Measurements from ENCODE around the gene LSAMP. TPM values are rescaled to one million over a fixed set of nuclear protein-coding genes. Genes with fewer than 3 reads are reported as not detected.

Gene LSAMP
- total RNA-seq, 3 donors from 2014 or later, result 0.78 to 39.8 (median 1.9) TPM

- ATAC-seq, result no peak
- DNase-seq, result no peak
- no peak overlapping the region for H3K4me3 ChIP-seq
- no peaks in the 10 kb centered on the region for H3K9me3 ChIP-seq
- intact Hi-C loops (cut with DNase I, micrococcal nuclease), result no loop called here
- no peaks in the 10 kb centered on the region for H3K36me3 ChIP-seq (ENCODE audit: low read depth)
- TF ChIP-seq CTCF (IDR thresholded peaks at IDR 0.05), result no peak
- no peaks in the 10 kb centered on the region for H3K4me1 ChIP-seq (ENCODE audit: low read depth)
Measured at GRCh38 chr3:116190095-116190494, 255.2 kb downstream of the LSAMP start.

GRCh38 chr3:116188231-116188785 is 257.0 kb downstream of the LSAMP start:
- TF ChIP-seq CTCF (IDR thresholded peaks at IDR 0.05), result no peak
- intact Hi-C loops (cut with DNase I, micrococcal nuclease), result no loop called here
- no peak for DNase-seq
- no peak for ATAC-seq
- Histone ChIP-seq H3K36me3 (ENCODE audit: low read depth) (no peaks in the 10 kb centered on the region), H3K9me3 (no peaks in the 10 kb centered on the region), H3K4me1 (ENCODE audit: low read depth) (no peaks in the 10 kb centered on the region), H3K4me3 (no peak overlapping the region)

GRCh38 chr3:116186049-116186448 is 259.2 kb downstream of the LSAMP start:
- H3K36me3 ChIP-seq (ENCODE audit: low read depth), result no peaks in the 10 kb centered on the region
- H3K9me3 ChIP-seq, result no peaks in the 10 kb centered on the region
- H3K4me3 ChIP-seq, result no peak overlapping the region
- no peak for DNase-seq
- ATAC-seq, result no peak
- H3K4me1 ChIP-seq (ENCODE audit: low read depth), result no peaks in the 10 kb centered on the region
- intact Hi-C loops (cut with DNase I, micrococcal nuclease), result no loop called here
- no peak for TF ChIP-seq CTCF (IDR thresholded peaks at IDR 0.05)

GRCh38 chr3:116181159-116181558 is 264.1 kb downstream of the LSAMP start:
- DNase-seq, result no peak
- no peak for ATAC-seq
- no peak for TF ChIP-seq CTCF (IDR thresholded peaks at IDR 0.05)
- H3K36me3 ChIP-seq (ENCODE audit: low read depth), result no peaks in the 10 kb centered on the region
- no peaks in the 10 kb centered on the region for H3K4me1 ChIP-seq (ENCODE audit: low read depth)
- no peaks in the 10 kb centered on the region for H3K9me3 ChIP-seq
- H3K4me3 ChIP-seq, result no peak overlapping the region
- intact Hi-C loops (cut with DNase I, micrococcal nuclease), result no loop called here

- no peak for DNase-seq
- H3K4me1 ChIP-seq (ENCODE audit: low read depth), result no peaks in the 10 kb centered on the region
- intact Hi-C loops (cut with DNase I, micrococcal nuclease), result no loop called here
- no peaks in the 10 kb centered on the region for H3K36me3 ChIP-seq (ENCODE audit: low read depth)
- no peak for ATAC-seq
- no peak for TF ChIP-seq CTCF (IDR thresholded peaks at IDR 0.05)
- H3K4me3 ChIP-seq, result no peak overlapping the region
- no peaks in the 10 kb centered on the region for H3K9me3 ChIP-seq
Measured at GRCh38 chr3:116179091-116179490, 266.2 kb downstream of the LSAMP start.
